Lower leg skin (tissue), 4 donors: ENCODE data around the gene KNCN. TPM values are rescaled to one million over a fixed set of nuclear protein-coding genes. Genes with fewer than 3 reads are reported as not detected.

Experiments
- DNase-seq, 2 donors: peaks; one replicate each; pipeline ENCODE4 v3.0.0-alpha.2; 2019; ENCODE audit warnings: low spot score in 2 of 2
- H3K4me3 ChIP-seq: fragments of 200-600 bp; sonication (generic); 2 replicates; pipeline ENCODE4 v1.5.1; 2017; ENCODE audit warnings: mild to moderate bottlenecking, low read depth; ENCODE audit not compliant: poor library complexity, severe bottlenecking
- POLR2A ChIP-seq, 2 donors: fragments of 450-650 bp; IDR thresholded peaks; one replicate each; pipeline ENCODE4 v1.6.1; 2016 to 2017; ENCODE audit warnings: antibody characterized with exemption in 2 of 2, mild to moderate bottlenecking in 1 of 2, moderate library complexity in 1 of 2
- WGBS, 2 donors: methylation state at CpG; one replicate each; pipeline ENCODE4 v1.1.5; 2018; 5-methylcytosine and 5-hydroxymethylcytosine counted together
- intact Hi-C: fragments of 100-400 bp; cut with DNase I; formaldehyde crosslinking; loops from one replicate; pipeline ENCODE4 v1.15.0; 2023; ENCODE audit warnings: low total_unique reads
- total RNA-seq, 4 donors: library from RNA; depleted of rRNA; stranded (reverse); fragments of >200 nt; gene quantifications; one replicate each; pipeline ENCODE4 v1.1.0, GENCODE V29; 2016
- TF ChIP-seq, protein P1 (sequence below), 3 donors: fragments of 450-650 bp; IDR thresholded peaks; one replicate each; pipeline ENCODE4 v1.5.1; 2016; ENCODE audit warnings: antibody characterized with exemption in 3 of 3, mild to moderate bottlenecking in 3 of 3, moderate library complexity in 2 of 3

KNCN gene
- total RNA-seq, 4 donors from 2014 or later: not detected

DNA sequence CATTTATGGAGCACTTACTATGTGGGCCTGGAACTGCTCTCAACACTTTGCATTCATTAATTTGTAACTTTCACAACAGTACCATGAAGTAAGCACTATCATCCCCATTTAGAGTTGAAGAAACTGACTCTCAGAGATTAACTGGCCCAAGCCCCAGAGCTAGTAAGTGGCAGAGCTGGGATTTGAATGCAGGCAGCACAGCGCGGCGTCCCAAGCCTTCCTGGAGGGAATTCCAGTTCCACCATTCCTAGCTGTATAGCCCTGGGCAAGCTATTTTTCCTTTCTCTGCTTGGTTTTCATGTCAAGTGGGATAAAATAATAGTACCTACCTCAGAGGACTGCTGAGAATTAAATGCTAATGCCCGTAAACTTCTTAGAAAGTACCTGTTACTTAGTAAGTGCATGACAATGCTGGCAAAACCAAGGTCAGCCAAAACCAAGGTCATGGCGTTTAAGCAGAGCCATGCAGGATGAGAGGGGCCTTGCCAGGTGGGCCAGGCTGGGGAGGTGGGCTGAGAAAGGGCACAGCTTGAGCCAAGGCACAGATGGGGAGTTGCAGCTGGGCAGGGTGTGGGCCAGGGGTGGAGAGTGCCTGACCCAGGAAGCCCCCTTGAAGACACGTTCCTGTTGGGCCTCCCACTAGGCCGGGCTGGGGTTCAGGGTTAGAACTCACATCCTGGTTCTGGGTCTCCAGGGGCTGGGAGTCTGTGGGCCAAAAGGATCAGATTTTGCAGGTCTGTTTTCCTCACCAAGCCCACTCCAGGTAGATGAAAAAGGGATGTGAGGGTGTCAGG is 4.6 kb upstream of the KNCN start:
- no peak overlapping the region for H3K4me3 ChIP-seq
- intact Hi-C loops: no loop called here
- 89% methylated on average over 7 of the region's 7 CpGs for WGBS, 2 donors
- DNase-seq: no peak
- TF ChIP-seq, protein P1, sequence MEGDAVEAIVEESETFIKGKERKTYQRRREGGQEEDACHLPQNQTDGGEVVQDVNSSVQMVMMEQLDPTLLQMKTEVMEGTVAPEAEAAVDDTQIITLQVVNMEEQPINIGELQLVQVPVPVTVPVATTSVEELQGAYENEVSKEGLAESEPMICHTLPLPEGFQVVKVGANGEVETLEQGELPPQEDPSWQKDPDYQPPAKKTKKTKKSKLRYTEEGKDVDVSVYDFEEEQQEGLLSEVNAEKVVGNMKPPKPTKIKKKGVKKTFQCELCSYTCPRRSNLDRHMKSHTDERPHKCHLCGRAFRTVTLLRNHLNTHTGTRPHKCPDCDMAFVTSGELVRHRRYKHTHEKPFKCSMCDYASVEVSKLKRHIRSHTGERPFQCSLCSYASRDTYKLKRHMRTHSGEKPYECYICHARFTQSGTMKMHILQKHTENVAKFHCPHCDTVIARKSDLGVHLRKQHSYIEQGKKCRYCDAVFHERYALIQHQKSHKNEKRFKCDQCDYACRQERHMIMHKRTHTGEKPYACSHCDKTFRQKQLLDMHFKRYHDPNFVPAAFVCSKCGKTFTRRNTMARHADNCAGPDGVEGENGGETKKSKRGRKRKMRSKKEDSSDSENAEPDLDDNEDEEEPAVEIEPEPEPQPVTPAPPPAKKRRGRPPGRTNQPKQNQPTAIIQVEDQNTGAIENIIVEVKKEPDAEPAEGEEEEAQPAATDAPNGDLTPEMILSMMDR (IDR thresholded peaks at IDR 0.05): no peak
- no peak for TF ChIP-seq POLR2A (IDR thresholded peaks at IDR 0.05)

GRCh38 chr1:46554597-46555381 is 3.3 kb upstream of the KNCN start:
- no peak for TF ChIP-seq POLR2A (IDR thresholded peaks at IDR 0.05)
- TF ChIP-seq, protein P1 (IDR thresholded peaks at IDR 0.05): no peak
- DNase-seq: no peak
- no peak overlapping the region for H3K4me3 ChIP-seq
- intact Hi-C loops: no loop called here
- 86 to 94% methylated on average over 7 to 12 of the region's 12 CpGs for WGBS, 2 donors

DNA sequence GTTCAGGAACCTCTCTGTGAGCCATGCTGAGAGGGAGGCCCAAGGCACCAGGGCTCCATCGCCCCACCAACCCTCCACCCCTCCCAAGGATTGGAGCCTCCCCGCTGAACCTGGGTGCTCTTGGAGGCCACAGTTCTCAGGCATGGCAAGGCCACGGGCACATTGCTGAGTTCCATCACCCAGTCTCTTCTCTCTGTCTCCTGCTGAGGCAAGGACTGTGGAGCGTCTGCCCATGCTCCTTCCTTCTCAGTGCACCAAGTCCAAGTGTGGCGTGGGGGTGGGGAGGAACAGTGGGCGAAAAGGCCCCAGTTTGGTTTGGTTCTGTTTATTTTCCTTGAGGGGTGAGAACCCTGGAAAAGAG is 2.8 kb upstream of the KNCN start:
- 92 to 94% methylated on average over 6 of the region's 6 CpGs for WGBS, 2 donors
- intact Hi-C loops: no loop called here
- H3K4me3 ChIP-seq: no peak overlapping the region
- TF ChIP-seq, protein P1 (IDR thresholded peaks at IDR 0.05): no peak
- no peak for TF ChIP-seq POLR2A (IDR thresholded peaks at IDR 0.05)
- DNase-seq: no peak

DNA sequence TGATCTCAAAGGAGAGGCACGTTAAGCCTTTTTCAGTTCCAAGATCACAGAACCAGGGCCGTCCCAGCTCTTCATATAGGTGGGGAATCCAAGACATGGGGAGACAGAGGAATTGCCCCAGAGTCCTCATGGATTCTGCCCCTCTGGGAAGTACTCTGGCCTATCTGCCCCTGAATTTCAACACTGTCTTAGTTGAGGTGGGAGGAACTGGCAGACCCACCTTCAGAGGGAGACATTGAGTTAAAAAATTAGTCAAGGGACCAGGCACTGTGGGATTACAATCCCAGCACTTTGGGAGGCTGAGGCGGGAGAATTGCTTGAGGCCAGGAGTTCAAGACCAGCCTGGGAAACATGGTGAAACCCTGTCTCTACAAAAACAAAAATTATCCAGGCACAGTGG is 2.1 kb upstream of the KNCN start:
- TF ChIP-seq, protein P1 (IDR thresholded peaks at IDR 0.05): no peak
- TF ChIP-seq POLR2A (IDR thresholded peaks at IDR 0.05): no peak
- WGBS, 2 donors: 87 to 93% methylated on average over 3 of the region's 3 CpGs
- intact Hi-C loops: no loop called here
- DNase-seq: no peak
- no peak overlapping the region for H3K4me3 ChIP-seq

- WGBS, 2 donors: 89 to 91% methylated on average over 10 of the region's 10 CpGs
- no peak overlapping the region for H3K4me3 ChIP-seq
- intact Hi-C loops: no loop called here
- DNase-seq: no peak
- no peak for TF ChIP-seq POLR2A (IDR thresholded peaks at IDR 0.05)
- TF ChIP-seq, protein P1 (IDR thresholded peaks at IDR 0.05): no peak
Measured at GRCh38 chr1:46552357-46553237, 1.1 kb upstream of the KNCN start.
